Measurements from ENCODE around the gene GRM8. TPM values are rescaled to one million over a fixed set of nuclear protein-coding genes. Genes with fewer than 3 reads are reported as not detected.

GRM8 gene
- total RNA-seq, 1 experiment from 2014 or later: not detected

DNA sequence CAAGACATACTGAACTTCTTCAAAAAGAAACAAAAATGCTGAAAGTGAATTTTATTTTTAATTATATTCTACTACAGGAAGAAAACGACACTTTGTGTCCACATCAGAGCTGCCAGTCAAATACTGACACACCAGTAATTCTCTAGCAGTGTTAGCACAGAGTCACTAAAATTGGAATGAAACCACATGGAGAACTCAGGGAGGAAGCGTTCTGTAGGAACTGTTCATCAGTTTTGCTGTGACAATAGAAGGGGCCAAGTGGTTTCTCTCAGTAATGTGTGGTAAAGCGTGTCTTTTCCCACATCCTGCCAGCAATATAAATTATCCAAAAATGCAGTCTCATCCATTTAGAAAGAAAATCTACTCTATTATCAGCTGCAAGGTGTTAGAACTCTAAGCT lies 683.3 kb downstream of the GRM8 start:
- no TSS peak for BruUV-seq (replicated peaks)
- ChIA-PET POLR2A (no interaction called here), CTCF (no interaction called here)
- no peak for TF ChIP-seq TCF7L2 (IDR thresholded peaks at IDR 0.05; ENCODE audit: low read depth, low read length)
- TF ChIP-seq, protein P1, sequence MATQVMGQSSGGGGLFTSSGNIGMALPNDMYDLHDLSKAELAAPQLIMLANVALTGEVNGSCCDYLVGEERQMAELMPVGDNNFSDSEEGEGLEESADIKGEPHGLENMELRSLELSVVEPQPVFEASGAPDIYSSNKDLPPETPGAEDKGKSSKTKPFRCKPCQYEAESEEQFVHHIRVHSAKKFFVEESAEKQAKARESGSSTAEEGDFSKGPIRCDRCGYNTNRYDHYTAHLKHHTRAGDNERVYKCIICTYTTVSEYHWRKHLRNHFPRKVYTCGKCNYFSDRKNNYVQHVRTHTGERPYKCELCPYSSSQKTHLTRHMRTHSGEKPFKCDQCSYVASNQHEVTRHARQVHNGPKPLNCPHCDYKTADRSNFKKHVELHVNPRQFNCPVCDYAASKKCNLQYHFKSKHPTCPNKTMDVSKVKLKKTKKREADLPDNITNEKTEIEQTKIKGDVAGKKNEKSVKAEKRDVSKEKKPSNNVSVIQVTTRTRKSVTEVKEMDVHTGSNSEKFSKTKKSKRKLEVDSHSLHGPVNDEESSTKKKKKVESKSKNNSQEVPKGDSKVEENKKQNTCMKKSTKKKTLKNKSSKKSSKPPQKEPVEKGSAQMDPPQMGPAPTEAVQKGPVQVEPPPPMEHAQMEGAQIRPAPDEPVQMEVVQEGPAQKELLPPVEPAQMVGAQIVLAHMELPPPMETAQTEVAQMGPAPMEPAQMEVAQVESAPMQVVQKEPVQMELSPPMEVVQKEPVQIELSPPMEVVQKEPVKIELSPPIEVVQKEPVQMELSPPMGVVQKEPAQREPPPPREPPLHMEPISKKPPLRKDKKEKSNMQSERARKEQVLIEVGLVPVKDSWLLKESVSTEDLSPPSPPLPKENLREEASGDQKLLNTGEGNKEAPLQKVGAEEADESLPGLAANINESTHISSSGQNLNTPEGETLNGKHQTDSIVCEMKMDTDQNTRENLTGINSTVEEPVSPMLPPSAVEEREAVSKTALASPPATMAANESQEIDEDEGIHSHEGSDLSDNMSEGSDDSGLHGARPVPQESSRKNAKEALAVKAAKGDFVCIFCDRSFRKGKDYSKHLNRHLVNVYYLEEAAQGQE (IDR thresholded peaks at IDR 0.05; ENCODE audit: insufficient read depth in 1 of 2, low read depth in 2 of 2, low read length in 1 of 2): no peak
- no peak overlapping the region for H3K27ac ChIP-seq (ENCODE audit: low read length)
- no peaks in the 10 kb centered on the region for H3K9me3 ChIP-seq (ENCODE audit: control insufficient read depth, insufficient read depth, low read depth, low read length)
- intact Hi-C loops (cut with micrococcal nuclease; ENCODE audit: unreplicated experiment): no loop called here
- ATAC-seq (no peak), DNase-seq (ENCODE audit: low read depth, low spot score) (no peak)
- no peak overlapping the region for H3K4me3 ChIP-seq (ENCODE audit: low read depth in 2 of 2, low read length in 2 of 2)
- H3K4me1 ChIP-seq (ENCODE audit: control insufficient read depth, insufficient read depth, low read length): 0 out of 2 replicates have a peak, but pooled peaks cover 2% of the 10 kb centered on the region
- no peaks in the 10 kb centered on the region for H3K36me3 ChIP-seq (ENCODE audit: control insufficient read depth, insufficient read depth, low read length)
- H3K27me3 ChIP-seq (ENCODE audit: control insufficient read depth, insufficient read depth, low read length): no peaks in the 10 kb centered on the region
- in situ Hi-C loops (cut with HindIII; ENCODE audit: low pct_unique_long_range_greater_than_20kb, low sequenced_read_pairs): no loop called here

DNA sequence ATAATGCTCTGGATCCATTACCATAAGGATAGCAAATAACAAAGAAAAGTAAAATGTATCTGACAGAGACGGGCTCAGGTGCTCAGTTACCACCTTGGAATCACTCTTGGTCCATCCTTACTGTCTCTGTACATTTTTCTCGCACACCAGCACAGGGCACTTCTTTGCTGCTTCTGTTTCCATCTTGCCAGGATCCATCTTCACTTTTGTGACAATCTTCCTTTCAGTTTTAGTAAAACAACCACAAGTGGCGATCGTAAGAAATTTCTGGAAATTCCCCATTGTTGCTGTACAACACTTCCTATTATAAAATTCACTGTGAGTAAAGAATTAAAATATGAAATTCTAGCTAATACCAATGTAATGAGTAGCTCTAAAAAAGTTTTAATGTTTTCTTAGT lies 695.5 kb downstream of the GRM8 start:
- no TSS peak for BruUV-seq (replicated peaks)
- no peak for DNase-seq (ENCODE audit: low read depth, low spot score)
- Histone ChIP-seq H3K27ac (ENCODE audit: low read length) (no peak overlapping the region), H3K4me1 (ENCODE audit: control insufficient read depth, insufficient read depth, low read length) (no peaks in the 10 kb centered on the region), H3K9me3 (ENCODE audit: control insufficient read depth, insufficient read depth, low read depth, low read length) (no peaks in the 10 kb centered on the region), H3K4me3 (ENCODE audit: low read depth in 2 of 2, low read length in 2 of 2) (no peak overlapping the region), H3K27me3 (ENCODE audit: control insufficient read depth, insufficient read depth, low read length) (no peaks in the 10 kb centered on the region), H3K36me3 (ENCODE audit: control insufficient read depth, insufficient read depth, low read length) (no peaks in the 10 kb centered on the region; the same call in 1 of the 2 replicates)
- TF ChIP-seq POLR2AphosphoS5 (IDR thresholded peaks at IDR 0.05; ENCODE audit: low read depth, low read length): no peak
- no peak for TF ChIP-seq TCF7L2 (IDR thresholded peaks at IDR 0.05; ENCODE audit: low read depth, low read length)
- TF ChIP-seq, protein P1 (IDR thresholded peaks at IDR 0.05; ENCODE audit: insufficient read depth in 1 of 2, low read depth in 2 of 2, low read length in 1 of 2): no peak
- TF ChIP-seq, protein P2, sequence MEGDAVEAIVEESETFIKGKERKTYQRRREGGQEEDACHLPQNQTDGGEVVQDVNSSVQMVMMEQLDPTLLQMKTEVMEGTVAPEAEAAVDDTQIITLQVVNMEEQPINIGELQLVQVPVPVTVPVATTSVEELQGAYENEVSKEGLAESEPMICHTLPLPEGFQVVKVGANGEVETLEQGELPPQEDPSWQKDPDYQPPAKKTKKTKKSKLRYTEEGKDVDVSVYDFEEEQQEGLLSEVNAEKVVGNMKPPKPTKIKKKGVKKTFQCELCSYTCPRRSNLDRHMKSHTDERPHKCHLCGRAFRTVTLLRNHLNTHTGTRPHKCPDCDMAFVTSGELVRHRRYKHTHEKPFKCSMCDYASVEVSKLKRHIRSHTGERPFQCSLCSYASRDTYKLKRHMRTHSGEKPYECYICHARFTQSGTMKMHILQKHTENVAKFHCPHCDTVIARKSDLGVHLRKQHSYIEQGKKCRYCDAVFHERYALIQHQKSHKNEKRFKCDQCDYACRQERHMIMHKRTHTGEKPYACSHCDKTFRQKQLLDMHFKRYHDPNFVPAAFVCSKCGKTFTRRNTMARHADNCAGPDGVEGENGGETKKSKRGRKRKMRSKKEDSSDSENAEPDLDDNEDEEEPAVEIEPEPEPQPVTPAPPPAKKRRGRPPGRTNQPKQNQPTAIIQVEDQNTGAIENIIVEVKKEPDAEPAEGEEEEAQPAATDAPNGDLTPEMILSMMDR (IDR thresholded peaks at IDR 0.05): no peak
- TF ChIP-seq SIN3A (IDR thresholded peaks at IDR 0.05; ENCODE audit: borderline replicate concordance, insufficient read depth, low read depth, low read length): no peak
- ChIA-PET CTCF (no interaction called here), POLR2A (no interaction called here)
- in situ Hi-C loops (cut with HindIII; ENCODE audit: low pct_unique_long_range_greater_than_20kb, low sequenced_read_pairs) (no loop called here), intact Hi-C loops (cut with micrococcal nuclease; ENCODE audit: unreplicated experiment) (no loop called here)
- no peak for ATAC-seq
